Measurements from ENCODE around the gene AXIN1. TPM values are rescaled to one million over a fixed set of nuclear protein-coding genes. Genes with fewer than 3 reads are reported as not detected.

AXIN1 gene
- total and polyA plus RNA-seq, 2 donors (not counting 3 experiments of a cell fraction or from before 2014, with no cell fraction given), result 8.3 to 21.9 TPM

DNA sequence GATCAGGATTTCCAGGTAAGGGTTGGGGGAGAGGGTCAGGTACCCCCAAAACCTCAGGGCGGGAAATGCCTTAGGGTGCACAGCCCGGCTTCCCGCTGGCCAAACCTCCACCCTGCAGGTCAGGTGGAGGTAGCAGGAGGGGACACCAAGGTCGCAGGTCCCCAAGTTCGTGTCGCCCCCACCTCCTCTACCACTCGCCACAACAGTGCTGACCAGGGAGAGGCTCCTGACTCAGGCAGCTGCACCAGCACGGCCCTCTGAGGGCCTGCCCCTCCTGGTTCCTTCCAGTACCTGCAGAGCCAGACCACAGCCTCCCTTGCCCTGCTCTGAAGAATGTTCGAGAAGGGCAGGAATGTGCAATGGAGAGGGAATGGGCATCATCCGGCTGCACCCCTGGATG lies 14.0 kb upstream of the AXIN1 start:
- intact Hi-C loops (cut with micrococcal nuclease), result no loop called here
- Histone ChIP-seq H3K4me1 (ENCODE audit: control insufficient read depth, extremely low read depth, insufficient read depth, low read length) (peaks cover 8% of the 10 kb centered on the region), H3K36me3 (ENCODE audit: control insufficient read depth in 2 of 2, extremely low read depth in 1 of 2, insufficient read depth in 2 of 2, low read length in 2 of 2) (peaks cover 0 to 18% of the 10 kb centered on the region in 2 experiments), H3K79me2 (ENCODE audit: control insufficient read depth, insufficient read depth, low read length) (no peaks in the 10 kb centered on the region), H2AFZ (ENCODE audit: low read depth, low read length) (no peak overlapping the region), H3K4me2 (ENCODE audit: insufficient read depth, low read length) (no peak overlapping the region), H3K4me3 (replicated peaks in 1 of 3; ENCODE audit: insufficient read depth in 1 of 3, low read depth in 1 of 3, low read length in 3 of 3) (no peak overlapping the region), H3K9me1 (replicated peaks; ENCODE audit: control insufficient read depth, extremely low read depth, insufficient read depth, low read length) (no peaks in the 10 kb centered on the region), H3K9me3 (replicated peaks; ENCODE audit: control insufficient read depth, insufficient read depth, low read length) (no peaks in the 10 kb centered on the region), H3K9ac (replicated peaks; ENCODE audit: extremely low read depth, insufficient read depth, low read length) (no peak overlapping the region), H4K20me1 (replicated peaks; ENCODE audit: control insufficient read depth, extremely low read depth, insufficient read depth, low read length) (no peaks in the 10 kb centered on the region), H3K27ac (ENCODE audit: insufficient read depth, low read depth, low read length) (no peak overlapping the region), H3K27me3 (ENCODE audit: control insufficient read depth in 2 of 2, insufficient read depth in 2 of 2, low read length in 2 of 2) (no peaks in the 10 kb centered on the region)
- no TSS peak for BruUV-seq (replicated peaks)
- ChIA-PET CTCF (interaction anchor here (0.9 kb wide), 1 partner anchor 10 kb away, joined by 3 read pairs; no protein-coding TSS in a partner anchor), POLR2A (no interaction called here)
- TF ChIP-seq MYC (IDR thresholded peaks at IDR 0.05; ENCODE audit: low read depth, low read length), result no peak
- TF ChIP-seq MAX (IDR thresholded peaks at IDR 0.05; ENCODE audit: insufficient read depth, insufficient read length), result no peak
- no peak for DNase-seq (ENCODE audit: low read depth, low spot score)
- dilution Hi-C loops (cut with MboI; ENCODE audit: extremely low pct_ligation_motif_present, low sequenced_read_pairs), result no loop called here
- no peak for FAIRE-seq

DNA sequence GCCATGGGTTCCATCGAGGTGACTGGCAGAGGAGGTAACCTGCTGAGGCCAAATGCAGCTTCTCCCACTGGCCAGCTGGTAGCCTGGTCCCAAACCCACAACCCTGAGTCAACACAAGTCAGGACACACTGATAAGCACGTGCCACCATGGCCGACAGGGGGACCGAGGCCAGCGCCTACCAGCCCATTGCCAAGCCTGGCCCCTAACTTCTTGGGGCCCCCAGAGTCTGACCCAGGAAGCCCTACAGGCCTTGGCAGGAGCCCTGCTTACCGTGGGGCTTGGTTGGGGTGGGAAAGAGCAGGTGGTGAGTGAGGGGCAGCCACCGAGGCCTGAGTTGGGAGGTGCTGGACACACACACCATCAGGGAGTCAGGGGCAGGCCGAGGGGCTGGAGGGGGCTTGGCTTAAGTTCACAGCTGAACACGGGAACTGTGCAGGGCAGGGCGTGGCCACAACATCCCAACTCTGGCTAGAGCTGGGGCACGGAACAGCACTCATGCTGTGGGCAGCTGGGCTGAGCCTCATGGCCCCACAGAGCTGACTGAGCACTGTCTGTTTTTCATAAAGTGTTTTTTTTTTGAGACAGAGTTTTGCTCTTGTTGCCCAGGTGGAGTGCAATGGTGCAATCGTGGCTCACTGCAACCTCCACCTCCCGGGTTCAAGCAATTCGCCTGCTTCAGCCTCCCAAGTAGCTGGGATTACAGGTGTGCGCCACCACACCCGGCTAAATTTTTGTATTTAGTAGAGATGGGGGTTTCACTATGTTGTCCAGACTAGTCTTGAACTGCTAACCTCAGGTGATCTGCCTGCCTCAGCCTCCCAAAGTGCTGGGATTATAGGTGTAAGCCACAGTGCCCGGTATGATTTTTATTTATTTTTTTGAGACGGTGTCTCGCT lies 12.3 kb upstream of the AXIN1 start:
- CTCF ChIA-PET, result interaction anchor here (1.4 kb wide), 1 partner anchor 258 kb away, joined by 7 read pairs; no protein-coding TSS in a partner anchor
- Histone ChIP-seq H3K4me2 (ENCODE audit: insufficient read depth, low read length) (no peak overlapping the region), H3K4me1 (ENCODE audit: control insufficient read depth, extremely low read depth, insufficient read depth, low read length) (peaks cover 3% of the 10 kb centered on the region), H3K79me2 (ENCODE audit: control insufficient read depth, insufficient read depth, low read length) (no peaks in the 10 kb centered on the region), H3K27ac (ENCODE audit: insufficient read depth, low read depth, low read length) (no peak overlapping the region), H3K36me3 (ENCODE audit: control insufficient read depth in 2 of 2, extremely low read depth in 1 of 2, insufficient read depth in 2 of 2, low read length in 2 of 2) (peaks cover 0 to 18% of the 10 kb centered on the region in 2 experiments), H3K9ac (replicated peaks; ENCODE audit: extremely low read depth, insufficient read depth, low read length) (no peak overlapping the region), H3K4me3 (replicated peaks in 1 of 3; ENCODE audit: insufficient read depth in 1 of 3, low read depth in 1 of 3, low read length in 3 of 3) (no peak overlapping the region), H3K27me3 (ENCODE audit: control insufficient read depth in 2 of 2, insufficient read depth in 2 of 2, low read length in 2 of 2) (no peaks in the 10 kb centered on the region), H4K20me1 (replicated peaks; ENCODE audit: control insufficient read depth, extremely low read depth, insufficient read depth, low read length) (no peaks in the 10 kb centered on the region), H3K9me3 (replicated peaks; ENCODE audit: control insufficient read depth, insufficient read depth, low read length) (no peaks in the 10 kb centered on the region), H2AFZ (ENCODE audit: low read depth, low read length) (no peak overlapping the region), H3K9me1 (replicated peaks; ENCODE audit: control insufficient read depth, extremely low read depth, insufficient read depth, low read length) (no peaks in the 10 kb centered on the region)
- dilution Hi-C loops (cut with MboI; ENCODE audit: extremely low pct_ligation_motif_present, low sequenced_read_pairs) (no loop called here), intact Hi-C loops (cut with micrococcal nuclease) (no loop called here)
- DNase-seq (ENCODE audit: low read depth, low spot score), result no peak
- TF ChIP-seq GATA2 (IDR thresholded peaks at IDR 0.05; ENCODE audit: insufficient read depth, insufficient read length, low read depth, low read length), result no peak
- TF ChIP-seq POLR2A (IDR thresholded peaks at IDR 0.05; ENCODE audit: low read depth, low read length), result no peak
- no peak for TF ChIP-seq JUN (IDR thresholded peaks at IDR 0.05; ENCODE audit: borderline replicate concordance, insufficient read depth, insufficient read length, low read depth)
- TF ChIP-seq MYC (IDR thresholded peaks at IDR 0.05; ENCODE audit: low read depth, low read length), result no peak
- TF ChIP-seq, protein P1, sequence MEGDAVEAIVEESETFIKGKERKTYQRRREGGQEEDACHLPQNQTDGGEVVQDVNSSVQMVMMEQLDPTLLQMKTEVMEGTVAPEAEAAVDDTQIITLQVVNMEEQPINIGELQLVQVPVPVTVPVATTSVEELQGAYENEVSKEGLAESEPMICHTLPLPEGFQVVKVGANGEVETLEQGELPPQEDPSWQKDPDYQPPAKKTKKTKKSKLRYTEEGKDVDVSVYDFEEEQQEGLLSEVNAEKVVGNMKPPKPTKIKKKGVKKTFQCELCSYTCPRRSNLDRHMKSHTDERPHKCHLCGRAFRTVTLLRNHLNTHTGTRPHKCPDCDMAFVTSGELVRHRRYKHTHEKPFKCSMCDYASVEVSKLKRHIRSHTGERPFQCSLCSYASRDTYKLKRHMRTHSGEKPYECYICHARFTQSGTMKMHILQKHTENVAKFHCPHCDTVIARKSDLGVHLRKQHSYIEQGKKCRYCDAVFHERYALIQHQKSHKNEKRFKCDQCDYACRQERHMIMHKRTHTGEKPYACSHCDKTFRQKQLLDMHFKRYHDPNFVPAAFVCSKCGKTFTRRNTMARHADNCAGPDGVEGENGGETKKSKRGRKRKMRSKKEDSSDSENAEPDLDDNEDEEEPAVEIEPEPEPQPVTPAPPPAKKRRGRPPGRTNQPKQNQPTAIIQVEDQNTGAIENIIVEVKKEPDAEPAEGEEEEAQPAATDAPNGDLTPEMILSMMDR (IDR thresholded peaks at IDR 0.05; ENCODE audit: extremely low read depth in 1 of 2, insufficient read depth in 1 of 2, low read depth in 1 of 2, low read length in 2 of 2), result no peak
- no peak for TF ChIP-seq EZH2 (IDR thresholded peaks at IDR 0.05; ENCODE audit: borderline replicate concordance, low read depth, low read length, severe bottlenecking)
- no peak for TF ChIP-seq POLR2AphosphoS5 (IDR thresholded peaks at IDR 0.05; ENCODE audit: insufficient read depth, low read depth, low read length)
- TF ChIP-seq MAX (IDR thresholded peaks at IDR 0.05; ENCODE audit: insufficient read depth, insufficient read length), result no peak
- no TSS peak for BruUV-seq (replicated peaks)
- POLR2A ChIA-PET, result interaction anchor here (0.5 kb wide), 1 partner anchor 37 kb away, joined by 7 read pairs; the partner anchor contains the start of gene DECR2
- no peak for FAIRE-seq

Data from endothelial cell of umbilical vein (primary cell).